ENCODE data around the gene LARGE1. TPM values are rescaled to one million over a fixed set of nuclear protein-coding genes. Genes with fewer than 3 reads are reported as not detected.

The LARGE1 gene
- total RNA-seq, 1 experiment from 2014 or later, result 1.5 TPM

DNA sequence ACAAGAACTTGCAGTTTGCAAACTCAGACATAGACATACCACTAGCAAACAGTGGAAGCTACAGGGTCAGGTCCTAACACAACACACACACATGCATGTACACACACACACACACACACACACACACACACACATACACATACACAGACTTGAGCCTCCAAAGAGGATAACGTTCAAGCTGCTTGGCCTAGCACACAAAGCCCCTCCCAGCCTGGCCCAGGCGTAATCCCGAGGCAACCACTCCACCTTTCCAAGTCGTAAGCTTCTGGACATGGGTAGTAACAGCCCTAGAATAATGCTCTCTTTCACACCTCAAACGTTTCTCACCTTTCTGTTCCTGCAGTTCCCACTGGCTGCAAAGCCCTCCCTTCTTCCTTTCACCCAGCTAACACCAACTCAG, 88.6 kb downstream of the LARGE1 start:
- POLR2A ChIA-PET, result no interaction called here

More for the DNA sequence above, 88.6 kb downstream of the LARGE1 start:
- intact Hi-C loops (cut with micrococcal nuclease), result no loop called here
- H3K9me3 ChIP-seq (ENCODE audit: control insufficient read depth in 1 of 2, insufficient read depth in 1 of 2, low read depth in 1 of 2, low read length in 2 of 2), result peaks cover 23 to 44% of the 10 kb centered on the region in 2 experiments; a peak in 2 of 4 replicates
- BruUV-seq (replicated peaks), result no TSS peak
- no peak overlapping the region for H2AFZ ChIP-seq (ENCODE audit: low read depth, low read length, poor library complexity, severe bottlenecking)
- no peaks in the 10 kb centered on the region for H3K36me3 ChIP-seq (ENCODE audit: control insufficient read depth in 1 of 2, insufficient read depth in 2 of 2, low read length in 2 of 2)
- no peaks in the 10 kb centered on the region for H3K79me2 ChIP-seq (ENCODE audit: insufficient read depth, low read length)
- H3K4me3 ChIP-seq (replicated peaks in 1 of 2; ENCODE audit: low read depth in 1 of 2, low read length in 2 of 2), result no peak overlapping the region
- no peak overlapping the region for H3K27ac ChIP-seq (ENCODE audit: low read depth, low read length)
- no peak for DNase-seq (ENCODE audit: low read depth, low spot score)
- H3K27me3 ChIP-seq (ENCODE audit: insufficient read depth, low read length), result no peaks in the 10 kb centered on the region
- no peaks in the 10 kb centered on the region for H4K20me1 ChIP-seq (ENCODE audit: insufficient read depth)
- ATAC-seq, result no peak
- no peak overlapping the region for H3K9ac ChIP-seq (ENCODE audit: low read length)
- no peak for TF ChIP-seq EZH2 (IDR thresholded peaks at IDR 0.05)
- TF ChIP-seq ELF1 (IDR thresholded peaks at IDR 0.05; ENCODE audit: borderline replicate concordance, low read depth), result no peak
- TF ChIP-seq, protein P1, sequence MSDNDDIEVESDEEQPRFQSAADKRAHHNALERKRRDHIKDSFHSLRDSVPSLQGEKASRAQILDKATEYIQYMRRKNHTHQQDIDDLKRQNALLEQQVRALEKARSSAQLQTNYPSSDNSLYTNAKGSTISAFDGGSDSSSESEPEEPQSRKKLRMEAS (IDR thresholded peaks at IDR 0.05), result no peak
- TF ChIP-seq YY1 (IDR thresholded peaks at IDR 0.05; ENCODE audit: extremely low read depth, insufficient replicate concordance, low read depth, low read length), result no peak
- TF ChIP-seq POLR2AphosphoS5 (IDR thresholded peaks at IDR 0.05; ENCODE audit: low read depth, low read length), result no peak
- no peak for TF ChIP-seq TCF7L2 (IDR thresholded peaks at IDR 0.05; ENCODE audit: borderline replicate concordance, extremely low read depth, insufficient read depth, insufficient read length)
- TF ChIP-seq POLR2A (IDR thresholded peaks at IDR 0.05; ENCODE audit: borderline replicate concordance, extremely low read depth, insufficient read depth, insufficient read length), result no peak
- TF ChIP-seq, protein P2, sequence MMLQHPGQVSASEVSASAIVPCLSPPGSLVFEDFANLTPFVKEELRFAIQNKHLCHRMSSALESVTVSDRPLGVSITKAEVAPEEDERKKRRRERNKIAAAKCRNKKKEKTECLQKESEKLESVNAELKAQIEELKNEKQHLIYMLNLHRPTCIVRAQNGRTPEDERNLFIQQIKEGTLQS (IDR thresholded peaks at IDR 0.05), result no peak
- TF ChIP-seq SP1 (IDR thresholded peaks at IDR 0.05; ENCODE audit: low read depth), result no peak
- TF ChIP-seq RAD21 (IDR thresholded peaks at IDR 0.05; ENCODE audit: low read depth), result no peak
- no peak for TF ChIP-seq EGR1 (IDR thresholded peaks at IDR 0.05; ENCODE audit: low read depth)
- no peak for TF ChIP-seq SIN3A (IDR thresholded peaks at IDR 0.05; ENCODE audit: low read depth)
- TF ChIP-seq, protein P3, sequence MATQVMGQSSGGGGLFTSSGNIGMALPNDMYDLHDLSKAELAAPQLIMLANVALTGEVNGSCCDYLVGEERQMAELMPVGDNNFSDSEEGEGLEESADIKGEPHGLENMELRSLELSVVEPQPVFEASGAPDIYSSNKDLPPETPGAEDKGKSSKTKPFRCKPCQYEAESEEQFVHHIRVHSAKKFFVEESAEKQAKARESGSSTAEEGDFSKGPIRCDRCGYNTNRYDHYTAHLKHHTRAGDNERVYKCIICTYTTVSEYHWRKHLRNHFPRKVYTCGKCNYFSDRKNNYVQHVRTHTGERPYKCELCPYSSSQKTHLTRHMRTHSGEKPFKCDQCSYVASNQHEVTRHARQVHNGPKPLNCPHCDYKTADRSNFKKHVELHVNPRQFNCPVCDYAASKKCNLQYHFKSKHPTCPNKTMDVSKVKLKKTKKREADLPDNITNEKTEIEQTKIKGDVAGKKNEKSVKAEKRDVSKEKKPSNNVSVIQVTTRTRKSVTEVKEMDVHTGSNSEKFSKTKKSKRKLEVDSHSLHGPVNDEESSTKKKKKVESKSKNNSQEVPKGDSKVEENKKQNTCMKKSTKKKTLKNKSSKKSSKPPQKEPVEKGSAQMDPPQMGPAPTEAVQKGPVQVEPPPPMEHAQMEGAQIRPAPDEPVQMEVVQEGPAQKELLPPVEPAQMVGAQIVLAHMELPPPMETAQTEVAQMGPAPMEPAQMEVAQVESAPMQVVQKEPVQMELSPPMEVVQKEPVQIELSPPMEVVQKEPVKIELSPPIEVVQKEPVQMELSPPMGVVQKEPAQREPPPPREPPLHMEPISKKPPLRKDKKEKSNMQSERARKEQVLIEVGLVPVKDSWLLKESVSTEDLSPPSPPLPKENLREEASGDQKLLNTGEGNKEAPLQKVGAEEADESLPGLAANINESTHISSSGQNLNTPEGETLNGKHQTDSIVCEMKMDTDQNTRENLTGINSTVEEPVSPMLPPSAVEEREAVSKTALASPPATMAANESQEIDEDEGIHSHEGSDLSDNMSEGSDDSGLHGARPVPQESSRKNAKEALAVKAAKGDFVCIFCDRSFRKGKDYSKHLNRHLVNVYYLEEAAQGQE (IDR thresholded peaks at IDR 0.05; ENCODE audit: low read depth), result no peak
- no peak for TF ChIP-seq ZFX (IDR thresholded peaks at IDR 0.05)
- ChIA-PET RAD21 (ENCODE audit: low non-redundant PET in 1 of 2, low total read pairs in 2 of 2, uncharacterized antibody in 2 of 2, unreplicated experiment in 2 of 2) (no interaction called here), CTCF (no interaction called here)
- no peaks in the 10 kb centered on the region for H3K9me2 ChIP-seq (ENCODE audit: insufficient read depth)
- no peak overlapping the region for H3K4me2 ChIP-seq (ENCODE audit: low read length)
- H3K4me1 ChIP-seq (ENCODE audit: control insufficient read depth in 1 of 2, insufficient read depth in 2 of 2, low read length in 2 of 2), result no peaks in the 10 kb centered on the region
